Diencephalon (tissue), 1 donor: ENCODE data around the gene LHPP. TPM values are rescaled to one million over a fixed set of nuclear protein-coding genes. Genes with fewer than 3 reads are reported as not detected.

Experiments used
- total RNA-seq: library from RNA; depleted of rRNA; stranded (reverse); fragments of >200 nt; gene quantifications from one replicate; pipeline ENCODE4 v1.2.3, GENCODE V29; 2014

The LHPP gene, protein sequence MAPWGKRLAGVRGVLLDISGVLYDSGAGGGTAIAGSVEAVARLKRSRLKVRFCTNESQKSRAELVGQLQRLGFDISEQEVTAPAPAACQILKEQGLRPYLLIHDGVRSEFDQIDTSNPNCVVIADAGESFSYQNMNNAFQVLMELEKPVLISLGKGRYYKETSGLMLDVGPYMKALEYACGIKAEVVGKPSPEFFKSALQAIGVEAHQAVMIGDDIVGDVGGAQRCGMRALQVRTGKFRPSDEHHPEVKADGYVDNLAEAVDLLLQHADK
- 15.0 TPM for total RNA-seq

DNA sequence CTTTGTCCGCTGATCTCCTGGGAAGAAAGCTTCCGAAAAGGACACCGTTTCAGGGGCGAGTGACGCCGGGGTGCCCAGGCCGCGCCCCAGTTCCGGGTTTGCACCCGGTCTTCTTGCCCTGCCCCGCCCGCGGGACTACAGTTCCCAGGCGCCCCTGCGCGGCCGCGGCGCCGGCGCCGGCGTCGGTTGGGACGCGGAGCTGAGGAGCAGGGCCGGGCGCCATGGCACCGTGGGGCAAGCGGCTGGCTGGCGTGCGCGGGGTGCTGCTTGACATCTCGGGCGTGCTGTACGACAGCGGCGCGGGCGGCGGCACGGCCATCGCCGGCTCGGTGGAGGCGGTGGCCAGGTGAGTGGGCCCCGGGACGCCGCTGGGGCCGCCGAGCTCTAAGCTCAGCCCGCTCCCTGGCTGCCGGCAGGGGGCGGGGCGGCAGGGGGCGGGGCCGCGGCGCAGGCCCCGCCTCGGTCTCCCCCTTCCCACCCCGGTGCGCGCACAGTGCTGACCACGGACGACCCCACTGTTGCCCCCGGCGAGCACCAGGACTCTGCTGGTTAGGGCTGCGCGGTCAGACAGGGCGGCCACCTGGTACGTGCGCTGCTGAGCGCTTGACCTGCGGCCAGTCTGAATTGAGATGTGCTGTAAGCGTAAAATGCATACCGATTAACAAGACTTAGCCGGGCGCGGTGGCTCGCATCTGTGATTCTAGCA is at the start of gene LHPP:
Gene LHPP, plus strand, starts transcription at position 182 of the 706 bp plus-strand sequence. Its CDS starts 40 bp downstream, at position 222.

DNA sequence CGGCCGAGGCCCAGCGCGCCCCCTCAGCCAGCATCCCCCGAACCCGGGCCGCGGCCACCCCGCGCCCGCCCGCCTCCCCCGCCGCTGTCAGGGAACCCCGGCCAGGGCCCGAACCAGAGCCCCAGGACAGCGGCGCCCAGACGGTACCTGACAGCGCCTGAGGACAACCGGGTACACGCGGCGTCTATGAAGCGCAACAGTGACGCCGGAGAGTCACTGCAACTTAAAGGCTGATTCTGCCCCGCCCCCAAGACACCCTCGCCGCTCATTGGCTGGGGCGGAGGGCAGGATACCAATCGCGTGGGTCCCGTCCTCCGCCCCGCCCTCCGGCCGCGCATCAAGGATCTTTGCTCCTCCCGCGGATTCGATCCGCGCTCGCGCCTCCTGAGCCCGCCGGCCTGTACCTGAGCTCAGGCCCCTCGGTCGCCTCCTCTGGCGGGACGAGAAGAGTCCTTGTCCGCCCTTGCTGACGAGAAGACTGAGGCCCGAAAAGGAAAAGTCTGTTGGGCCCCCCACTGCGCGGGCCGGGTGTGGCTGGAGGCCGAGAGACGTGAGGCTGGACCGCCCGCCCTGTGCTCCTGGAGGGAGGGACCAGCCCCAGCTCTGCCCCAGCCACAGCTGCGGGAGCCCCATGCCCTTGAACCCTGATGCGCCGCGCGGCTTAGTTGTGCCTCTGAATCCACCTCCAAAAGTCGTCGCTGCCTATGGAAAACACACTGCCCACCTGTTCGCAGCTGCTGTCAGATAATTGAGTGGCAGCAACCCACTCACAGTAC is 42.7 kb upstream of the LHPP start, which contains the start of gene OAT:
Gene OAT, minus strand, starts transcription at position 198 of the 776 bp plus-strand sequence. CDS start 6,752 bp downstream, outside the sequence.

GRCh38 chr10:124450012-124450782 is 11.4 kb upstream of the LHPP start, which contains the start of gene NKX1-2:
NKX1-2 (minus strand) TSS chr10:124450035; CDS start chr10:124449943, 92 bp downstream.

Other genes with a start within 250 kb of the LHPP start
- 187 TPM for gene OAT, start 42.9 kb upstream of the LHPP start, total RNA-seq
- 1.8 TPM for gene NKX1-2, start 11.8 kb upstream of the LHPP start, total RNA-seq